ENCODE data around the gene SSH2.
A peak's percentile ranks its signal among the peaks of the same experiment; 100 is the strongest.

SSH2 gene

GRCh38 chr17:29592850-29593551 lies 337.0 kb downstream of the SSH2 start, which contains the start of gene ANKRD13B:
Gene ANKRD13B (plus strand): TSS chr17:29593132. CDS start chr17:29593622, 490 bp downstream.
- FAIRE-seq = no peak
- DNase-seq (ENCODE audit: low spot score) = peak; percentile 44

DNA sequence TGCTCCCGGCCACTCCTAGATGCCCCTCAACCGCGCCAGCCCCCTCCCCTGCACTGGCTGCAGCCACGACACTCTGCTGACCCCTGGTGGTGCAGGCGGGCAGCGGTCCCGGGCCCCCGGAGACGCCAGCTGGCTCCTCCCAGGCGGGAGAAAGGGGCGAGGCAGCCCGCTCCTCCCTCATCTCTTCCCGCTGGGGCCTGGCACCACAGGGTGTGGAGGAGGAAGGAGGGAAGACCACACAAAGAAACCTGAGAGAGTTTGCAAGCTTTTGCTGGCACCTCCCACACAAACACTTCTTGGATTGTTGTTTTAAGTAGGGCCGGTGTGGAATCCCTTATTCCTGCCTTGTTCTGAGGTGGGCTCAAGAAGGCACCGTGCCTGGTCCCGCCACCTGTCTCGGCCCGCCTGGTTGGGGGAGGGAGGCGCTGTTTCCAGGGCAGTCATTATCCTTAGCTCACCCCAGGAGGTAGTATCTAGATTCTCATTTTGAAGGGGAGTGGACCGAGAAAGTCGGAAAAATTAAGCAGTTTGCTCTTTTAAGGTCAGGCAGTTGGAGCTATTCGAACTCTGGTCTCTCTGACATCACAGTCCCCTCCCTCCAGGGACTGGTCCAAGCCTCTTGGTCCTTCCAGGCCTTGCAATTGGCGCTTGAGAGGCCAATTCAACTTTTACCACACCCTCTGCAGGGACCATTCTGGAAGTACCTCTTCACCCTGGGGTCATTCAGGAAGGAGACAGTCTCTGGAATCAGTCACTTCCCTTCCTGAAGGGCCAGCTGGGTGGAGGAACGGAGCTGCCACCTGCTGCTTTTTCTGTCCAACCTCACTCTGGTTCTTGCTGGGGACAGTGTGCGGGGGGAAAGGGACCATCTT lies 338.1 kb downstream of the SSH2 start:
- peak; percentile 83 for FAIRE-seq
- peak; percentile 95 for DNase-seq (ENCODE audit: low spot score)

DNA sequence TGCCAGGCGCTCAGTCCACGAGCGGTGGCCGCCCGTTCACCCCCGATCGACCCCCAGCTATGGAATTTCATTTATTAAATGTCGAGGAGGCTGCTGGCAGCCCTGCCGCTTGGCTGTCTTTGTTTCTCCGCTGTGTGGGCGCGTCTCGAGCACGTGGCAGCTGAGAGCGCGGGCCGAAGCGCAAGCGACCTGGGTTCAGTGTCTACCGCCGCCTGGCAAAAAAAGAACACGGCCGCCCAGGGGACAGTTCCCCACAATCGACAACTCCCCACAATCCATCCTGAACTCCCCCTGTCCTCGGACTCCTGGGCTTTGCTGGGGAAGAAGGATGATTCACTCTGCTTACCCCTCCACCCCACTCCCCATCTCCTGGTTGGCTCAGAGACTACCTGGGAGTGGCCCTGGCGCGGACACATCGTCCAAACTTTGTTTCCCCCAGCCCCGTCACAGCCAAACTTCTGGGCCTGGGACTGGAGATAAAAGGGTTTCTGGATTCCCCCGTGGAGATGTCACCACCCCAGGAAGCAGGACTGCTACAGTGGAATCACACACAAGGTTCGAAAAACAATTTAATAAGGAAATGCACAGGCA lies 338.8 kb downstream of the SSH2 start:
- DNase-seq (ENCODE audit: low spot score) (peak; percentile 78), FAIRE-seq (peak; percentile 20)

DNA sequence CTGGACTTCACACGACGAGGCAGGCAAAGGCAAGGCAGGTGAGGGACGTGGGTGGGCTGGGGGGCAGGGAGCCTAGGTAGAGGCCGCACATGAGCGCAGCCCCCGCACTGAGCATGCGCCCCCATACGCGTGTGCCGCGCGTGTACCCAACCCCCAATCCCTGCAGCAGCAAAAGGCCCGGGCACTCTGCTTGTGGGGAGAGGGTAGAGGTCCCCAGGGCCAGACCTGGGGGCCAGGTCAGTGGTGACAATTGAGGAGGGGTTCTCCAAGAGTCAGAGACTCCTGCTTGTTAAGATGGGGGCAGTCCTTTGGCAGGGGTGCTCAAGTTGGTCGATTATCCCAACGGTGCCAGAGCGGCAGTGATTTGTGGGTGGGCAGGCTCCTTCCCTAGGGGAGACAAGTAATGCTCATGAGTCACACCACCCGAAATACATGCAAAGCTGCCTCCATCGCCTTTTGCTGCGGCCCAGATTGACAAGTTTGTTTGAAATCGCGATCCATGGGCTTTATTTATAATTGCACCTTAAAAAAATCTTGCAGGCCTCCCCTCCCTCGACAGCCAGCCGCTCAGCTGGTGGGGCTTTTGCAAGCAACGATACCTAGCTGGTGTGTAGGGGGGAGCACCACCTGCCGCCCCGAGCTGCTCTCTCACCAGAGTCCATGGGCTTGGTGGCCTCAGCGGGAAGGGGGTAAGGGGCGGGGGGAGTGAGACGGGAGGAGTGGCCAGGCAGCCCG lies 339.4 kb downstream of the SSH2 start:
- DNase-seq (ENCODE audit: low spot score) (peak; percentile 21), FAIRE-seq (no peak)

DNA sequence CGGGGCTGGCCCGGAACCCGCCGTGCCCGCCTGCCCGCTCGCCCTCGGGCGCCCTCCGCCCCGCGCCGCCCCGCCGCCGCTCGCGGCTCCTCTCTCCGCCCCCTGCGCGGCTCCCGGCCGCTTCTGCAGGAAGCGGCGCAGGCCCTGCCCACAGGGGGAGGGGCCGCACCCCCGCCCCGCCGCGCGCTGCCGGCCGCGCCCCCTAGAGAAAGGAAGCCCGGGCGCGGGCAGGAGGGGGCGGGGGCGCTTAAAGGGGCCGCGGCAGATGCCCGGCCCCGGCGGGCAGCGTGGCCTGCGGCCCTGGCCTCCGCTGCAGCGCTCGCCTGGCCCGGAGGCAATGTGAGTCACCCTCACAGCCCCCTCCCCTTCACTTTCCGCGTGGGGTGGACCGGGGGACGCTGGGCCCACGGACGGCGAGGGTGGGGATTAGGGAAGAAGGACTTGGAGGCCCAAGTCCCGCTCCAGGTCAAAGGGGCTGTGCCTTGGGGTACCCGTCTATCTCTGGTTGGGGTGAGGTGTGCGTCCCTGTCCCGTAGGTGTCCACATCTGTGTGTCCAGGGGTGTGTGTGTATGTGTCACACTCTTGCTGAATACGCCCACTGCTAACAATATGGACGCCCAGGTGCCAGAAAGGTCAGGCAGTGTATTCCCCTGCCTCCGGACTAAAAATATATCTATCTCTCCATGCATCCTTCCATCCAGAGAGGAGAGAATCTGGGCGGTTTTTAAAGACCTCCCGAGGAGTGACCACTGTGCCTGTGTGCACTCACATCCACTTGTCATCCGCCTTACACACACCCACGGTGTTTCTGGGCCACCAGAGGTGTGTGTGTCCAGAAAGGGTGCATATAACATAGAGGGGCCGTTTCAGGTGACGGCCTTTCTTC lies 340.3 kb downstream of the SSH2 start, which contains the start of gene GIT1:
Gene GIT1 (minus strand): TSS at position 125 of the 887 bp plus-strand sequence. CDS start 270 bp downstream, outside the sequence.
- peak; percentile 42 for FAIRE-seq
- DNase-seq (ENCODE audit: low spot score) = peak; percentile 96

DNA sequence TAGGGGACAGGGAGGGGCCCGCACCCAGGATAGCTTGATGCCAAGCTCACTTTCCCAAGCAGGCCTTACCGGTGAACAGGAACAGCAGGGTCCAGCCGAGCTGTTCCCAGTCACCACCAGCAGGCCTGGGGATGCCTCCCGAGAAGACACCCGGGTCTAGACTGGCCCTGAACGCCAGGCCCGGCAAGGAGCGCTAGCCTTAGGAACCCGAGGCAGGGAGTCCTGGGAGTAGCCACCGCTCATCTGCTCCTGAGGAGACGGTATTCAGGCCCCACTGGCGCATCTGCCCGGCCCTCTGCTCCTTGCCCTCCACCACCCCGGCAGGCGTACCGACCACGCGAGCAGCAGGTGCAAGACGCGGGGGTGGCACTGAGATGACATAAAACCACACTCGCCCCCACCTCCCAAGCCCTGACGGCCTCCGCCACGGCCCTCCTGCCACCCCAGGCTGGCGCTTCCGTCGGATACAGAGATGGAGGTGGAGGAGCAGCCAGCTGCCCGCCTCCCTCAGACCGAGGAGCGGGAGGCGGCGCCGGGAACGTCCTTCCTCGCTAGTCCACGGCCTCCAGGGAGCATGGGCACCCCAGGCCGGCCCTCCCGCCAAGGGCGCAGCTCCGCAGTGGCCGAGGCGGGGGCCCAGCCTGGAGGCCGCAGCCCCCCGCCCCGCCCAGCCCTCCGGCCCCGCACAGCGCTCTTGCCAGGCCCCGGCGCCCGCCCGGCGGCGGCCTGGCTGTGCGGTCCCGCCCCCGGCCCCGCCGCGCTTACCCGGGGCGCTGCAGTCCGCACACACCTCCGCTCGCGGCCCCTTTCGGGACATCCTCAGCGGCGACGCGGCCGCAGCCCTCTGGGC lies 341.2 kb downstream of the SSH2 start:
- peak; percentile 63 for FAIRE-seq

DNA sequence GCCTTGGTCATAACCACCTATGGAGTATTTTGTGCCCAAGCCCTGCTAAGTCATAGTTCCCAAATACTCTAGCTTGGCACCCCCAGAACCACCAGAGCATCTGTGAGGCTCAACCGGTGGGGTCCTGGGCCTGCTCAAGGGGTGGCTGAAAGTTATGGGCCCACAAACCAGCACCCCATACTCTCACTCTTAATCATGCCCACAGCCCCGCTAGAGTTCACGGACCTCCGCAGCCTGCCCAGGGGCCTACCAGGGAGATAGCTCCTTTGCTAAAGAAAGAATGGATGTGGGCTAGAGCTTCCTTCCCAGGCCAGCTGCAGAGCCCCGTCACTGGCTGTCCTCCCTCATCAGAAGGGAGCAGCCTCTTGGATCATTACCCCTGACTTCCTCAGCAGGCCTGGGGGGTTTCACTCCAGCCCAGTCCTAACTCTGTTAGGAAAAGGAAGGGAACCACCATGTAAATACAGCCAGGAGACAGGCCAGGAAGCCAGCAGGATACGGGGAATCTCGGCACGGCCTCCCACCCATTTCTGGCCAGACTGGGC lies 341.9 kb downstream of the SSH2 start:
- no peak for DNase-seq (ENCODE audit: low spot score)
- no peak for FAIRE-seq

More for the DNA sequence above, 341.2 kb downstream of the SSH2 start:
- DNase-seq (ENCODE audit: low spot score) = peak; percentile 44

DNA sequence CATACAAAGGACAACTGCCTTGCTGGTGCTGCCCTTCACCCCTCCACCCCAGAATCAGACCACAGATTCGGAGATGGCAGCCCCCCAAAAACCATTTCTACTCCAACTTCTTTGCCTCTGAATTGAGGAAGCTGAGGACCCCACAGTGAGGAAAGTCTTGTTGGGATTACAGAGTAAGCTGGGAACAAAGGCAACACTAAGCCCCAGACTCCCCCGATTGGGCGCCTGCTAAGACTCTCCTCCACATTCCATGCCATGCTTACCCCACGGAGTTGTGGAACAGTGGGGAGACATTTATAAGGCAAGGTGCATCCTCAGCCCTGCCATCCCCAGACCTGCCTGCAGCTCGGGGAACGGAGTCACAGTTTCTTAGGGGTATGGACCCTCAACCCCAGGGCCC lies 342.4 kb downstream of the SSH2 start:
- no peak for FAIRE-seq
- DNase-seq (ENCODE audit: low spot score) = no peak

- peak; percentile 37 for FAIRE-seq
- DNase-seq (ENCODE audit: low spot score) = no peak
Observed at GRCh38 chr17:29586676-29587469, 343.2 kb downstream of the SSH2 start.

GRCh38 chr17:29585080-29585751 lies 344.8 kb downstream of the SSH2 start:
- DNase-seq (ENCODE audit: low spot score) (no peak), FAIRE-seq (no peak)

DNA sequence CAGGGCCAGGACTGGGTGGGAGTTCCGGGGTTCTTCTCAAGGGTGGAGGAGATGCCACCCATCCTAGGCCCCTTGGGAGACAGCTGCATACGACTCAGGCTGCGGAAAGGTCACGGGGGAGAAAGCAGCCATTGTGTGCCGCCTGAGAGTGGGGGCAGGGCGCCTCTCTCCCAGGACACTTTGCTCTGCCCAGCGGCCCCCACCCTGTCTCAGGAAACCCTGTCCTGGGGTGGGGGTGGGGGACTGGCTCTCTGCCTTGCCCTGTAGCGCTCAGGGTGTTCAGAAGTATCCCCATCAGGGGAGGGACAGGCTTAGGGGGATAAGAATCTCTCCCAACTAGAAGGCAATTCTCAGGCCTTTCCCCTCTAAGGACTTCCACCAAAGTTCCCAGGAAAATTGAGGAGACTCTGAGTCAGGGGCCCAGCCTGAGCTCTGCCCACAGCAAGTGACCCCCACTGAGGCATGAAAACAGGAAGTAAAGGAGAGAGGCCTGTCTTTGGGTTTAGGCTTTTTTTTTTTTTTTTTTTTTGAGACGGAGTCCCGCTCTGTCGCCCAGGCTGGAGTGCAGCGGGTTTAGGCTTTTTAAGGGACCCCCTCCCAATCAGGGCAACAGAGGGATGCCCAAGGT lies 345.5 kb downstream of the SSH2 start:
- FAIRE-seq (no peak), DNase-seq (ENCODE audit: low spot score) (no peak)

GRCh38 chr17:29583324-29584248 lies 346.4 kb downstream of the SSH2 start:
- DNase-seq (ENCODE audit: low spot score) = no peak

DNA sequence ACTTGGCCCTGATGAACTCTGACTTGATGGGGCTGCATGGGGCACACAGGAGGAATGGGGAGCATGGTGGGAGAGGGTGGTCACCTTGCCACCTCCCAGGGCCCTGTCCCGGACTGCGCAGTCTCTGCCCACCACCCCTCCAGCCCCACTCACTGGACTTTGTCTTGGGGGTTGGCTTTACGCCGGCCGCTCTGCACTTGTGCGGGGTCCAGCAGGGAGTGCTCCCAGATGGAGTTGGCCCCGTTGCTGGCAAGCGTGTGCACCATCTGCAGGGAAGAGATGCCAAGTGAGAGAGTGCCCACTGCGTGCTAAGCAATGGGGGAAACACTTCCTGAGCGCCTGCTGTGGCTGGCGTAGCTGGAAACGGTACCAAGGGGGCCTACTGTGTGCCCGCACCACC lies 347.3 kb downstream of the SSH2 start:
- DNase-seq (ENCODE audit: low spot score) (no peak), FAIRE-seq (no peak)

More at GRCh38 chr17:29583324-29584248, 346.4 kb downstream of the SSH2 start:
- FAIRE-seq = no peak

GRCh38 chr17:29582254-29582765 lies 347.7 kb downstream of the SSH2 start:
- peak; percentile 27 for FAIRE-seq
- DNase-seq (ENCODE audit: low spot score) = no peak

DNA sequence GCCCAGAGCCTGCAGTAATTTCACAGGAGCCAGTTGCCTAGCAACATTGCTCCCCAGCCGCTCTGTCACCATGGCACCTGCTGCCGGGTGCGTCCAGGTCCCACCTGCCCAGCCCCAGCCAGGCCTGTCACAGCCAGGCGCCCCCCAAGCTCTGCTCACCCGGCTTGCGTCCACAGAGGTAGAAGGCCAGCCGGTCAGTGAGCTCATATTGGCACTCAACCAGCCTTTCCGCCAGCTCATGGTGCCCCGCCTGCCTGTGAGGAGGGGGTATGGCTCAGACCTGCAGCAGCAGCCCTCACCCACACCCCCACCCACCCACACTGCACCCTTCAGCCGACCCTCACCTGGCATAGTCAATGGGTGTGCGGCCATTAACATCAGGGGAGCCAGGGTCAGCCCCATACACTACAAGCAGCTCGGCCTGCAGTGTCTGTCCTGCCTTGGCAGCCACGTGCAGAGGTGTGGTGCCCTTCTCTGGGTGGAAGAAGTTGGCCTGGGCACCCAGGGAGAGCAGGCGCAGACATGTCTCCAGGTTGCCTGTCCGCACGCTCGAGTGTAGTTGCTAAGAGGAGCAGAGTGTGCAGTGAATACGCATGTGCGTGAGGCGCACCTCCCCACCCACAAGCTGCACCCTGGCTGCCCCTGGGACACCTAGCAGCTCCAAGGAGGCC lies 348.3 kb downstream of the SSH2 start:
- DNase-seq (ENCODE audit: low spot score) (no peak), FAIRE-seq (peak; percentile 61)

All from urothelium cell line (cell line).